Activated T-cell treated with anti-CD3 and anti-CD28 coated beads, Interleukin-2, amount 50 U/mL, for 1 hour (primary cell): Measurements from ENCODE around the gene SMPDL3B.
A peak's percentile ranks its signal among the peaks of the same experiment; 100 is the strongest.

Source experiments
- DNase-seq: peaks from one replicate; pipeline ENCODE4 v3.0.0-alpha.2; 2020

Gene SMPDL3B, protein sequence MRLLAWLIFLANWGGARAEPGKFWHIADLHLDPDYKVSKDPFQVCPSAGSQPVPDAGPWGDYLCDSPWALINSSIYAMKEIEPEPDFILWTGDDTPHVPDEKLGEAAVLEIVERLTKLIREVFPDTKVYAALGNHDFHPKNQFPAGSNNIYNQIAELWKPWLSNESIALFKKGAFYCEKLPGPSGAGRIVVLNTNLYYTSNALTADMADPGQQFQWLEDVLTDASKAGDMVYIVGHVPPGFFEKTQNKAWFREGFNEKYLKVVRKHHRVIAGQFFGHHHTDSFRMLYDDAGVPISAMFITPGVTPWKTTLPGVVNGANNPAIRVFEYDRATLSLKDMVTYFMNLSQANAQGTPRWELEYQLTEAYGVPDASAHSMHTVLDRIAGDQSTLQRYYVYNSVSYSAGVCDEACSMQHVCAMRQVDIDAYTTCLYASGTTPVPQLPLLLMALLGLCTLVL

DNA sequence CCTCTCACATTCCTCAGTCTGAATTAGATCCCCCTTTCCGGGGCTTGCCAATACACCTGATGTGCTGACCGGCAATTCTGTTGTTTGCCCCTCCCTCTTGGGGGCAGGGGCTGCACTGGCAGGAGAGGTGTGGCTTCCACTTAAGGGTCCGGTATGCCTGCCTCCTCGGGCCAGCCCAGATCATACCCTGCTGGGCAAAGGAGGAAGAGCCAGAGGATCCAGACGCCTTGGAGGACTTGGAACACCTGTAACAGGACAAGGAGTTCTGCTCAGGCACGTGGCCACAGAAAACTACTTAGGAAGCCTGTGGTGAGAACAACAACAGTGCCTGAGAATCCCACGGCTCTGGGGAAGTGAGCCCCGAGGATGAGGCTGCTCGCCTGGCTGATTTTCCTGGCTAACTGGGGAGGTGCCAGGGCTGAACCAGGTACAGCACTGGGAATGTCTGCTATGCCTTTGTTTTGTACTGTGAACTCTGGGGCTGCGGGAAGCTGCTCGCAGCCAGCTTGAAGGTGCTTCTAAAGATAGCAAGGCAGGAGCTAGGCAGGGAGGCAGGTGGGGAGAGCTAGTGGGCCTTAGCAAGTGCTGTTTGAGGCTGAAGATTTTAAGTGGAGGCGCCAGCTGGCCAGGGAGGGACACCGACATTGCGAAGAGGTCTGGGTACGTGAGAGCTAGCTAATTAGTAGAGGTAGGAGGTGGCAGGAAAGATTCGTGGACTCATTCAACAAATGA lies at the start of gene SMPDL3B:
Gene SMPDL3B (plus strand): TSS at position 183 of the 732 bp plus-strand sequence. CDS start 184 bp downstream, at position 367.
- DNase-seq, result no peak

DNA sequence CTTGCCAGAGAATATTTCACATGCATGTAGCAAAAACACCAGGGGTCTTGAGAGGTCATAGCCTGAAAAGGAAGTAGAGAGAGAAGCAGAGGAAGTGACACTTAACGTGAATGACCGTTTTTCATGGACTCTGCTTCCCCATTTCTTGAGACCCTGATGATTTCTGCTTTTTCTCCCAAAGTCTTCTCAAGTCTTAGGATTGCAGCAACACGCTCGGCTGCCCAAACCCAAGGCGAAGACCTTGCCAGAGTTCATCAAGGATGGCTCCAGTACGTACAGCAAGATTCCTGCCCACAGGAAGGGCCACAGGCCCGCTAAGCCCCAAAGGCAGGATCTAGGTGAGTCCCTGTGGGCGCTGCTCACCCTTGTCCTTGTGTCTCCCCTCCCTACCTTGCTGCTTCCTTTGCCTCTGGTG lies 49.7 kb upstream of the SMPDL3B start:
- DNase-seq, result no peak

DNA sequence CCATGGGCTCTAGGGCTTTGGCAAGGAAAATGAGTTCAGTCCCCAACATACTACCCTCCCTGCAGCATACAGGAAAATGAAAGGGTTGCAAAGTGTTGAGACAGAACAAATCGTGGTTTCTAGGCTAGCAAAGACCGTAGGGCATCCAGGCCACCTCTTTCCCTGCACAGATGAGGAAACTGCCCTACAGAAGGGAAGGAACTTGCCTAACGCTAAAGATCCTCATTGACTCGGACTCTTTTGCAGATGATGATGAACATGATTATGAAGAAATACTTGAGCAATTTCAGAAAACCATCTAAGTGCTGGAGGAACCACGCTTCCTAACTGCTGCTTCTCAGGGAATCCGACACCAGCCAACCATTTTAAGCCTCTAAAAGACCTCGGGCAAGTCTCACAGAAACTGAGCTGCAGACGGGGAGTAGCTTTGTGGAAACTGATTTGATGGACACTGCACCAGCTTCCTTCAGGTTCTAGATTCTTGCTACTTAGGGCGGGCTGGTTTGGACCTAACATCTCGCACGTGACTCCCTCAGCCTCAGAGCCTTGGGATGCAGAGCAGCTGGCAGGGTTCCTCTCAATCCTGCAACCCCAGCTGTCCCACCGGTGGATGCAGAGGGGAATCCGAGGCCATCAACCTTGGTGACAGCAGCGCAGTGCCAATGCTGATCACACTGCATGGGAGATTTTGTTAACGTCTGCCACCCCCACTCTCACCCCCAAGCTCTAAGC lies 49.0 kb upstream of the SMPDL3B start:
- DNase-seq, result no peak

DNA sequence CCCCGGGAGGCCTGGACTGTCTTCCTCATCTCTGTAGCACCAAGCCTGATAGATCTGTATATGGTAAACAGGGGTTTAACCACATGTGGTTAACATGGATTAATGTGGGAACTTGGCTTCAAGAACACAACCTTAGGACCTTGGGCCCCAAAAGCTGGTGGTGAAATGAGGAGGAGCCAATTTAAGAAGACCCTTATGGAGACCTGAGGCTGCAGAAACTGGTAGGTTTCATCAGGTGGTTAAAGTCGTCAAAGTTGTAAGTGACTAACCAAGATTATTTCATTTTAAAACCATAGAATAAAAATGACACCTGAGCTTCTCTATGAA lies 48.5 kb upstream of the SMPDL3B start:
- DNase-seq, result no peak

DNA sequence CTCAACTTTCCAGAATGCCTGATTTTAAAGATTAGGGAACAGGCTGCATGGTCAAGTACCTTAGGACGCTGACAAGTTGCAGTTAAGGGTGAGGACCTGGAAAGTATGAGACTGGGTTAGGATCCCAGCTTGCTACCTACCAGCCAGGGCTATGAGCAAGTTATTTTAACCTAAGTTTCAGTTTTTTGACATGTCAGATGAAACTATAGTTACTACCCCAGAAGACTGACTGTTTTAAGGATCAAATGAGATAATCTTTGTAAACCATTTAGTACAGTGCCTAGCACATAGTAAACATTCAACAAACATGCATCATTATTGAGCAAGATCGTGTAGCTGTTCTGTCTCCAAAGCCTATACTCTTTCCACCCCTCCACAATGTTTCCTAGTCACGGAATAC lies 48.1 kb upstream of the SMPDL3B start:
- no peak for DNase-seq

DNA sequence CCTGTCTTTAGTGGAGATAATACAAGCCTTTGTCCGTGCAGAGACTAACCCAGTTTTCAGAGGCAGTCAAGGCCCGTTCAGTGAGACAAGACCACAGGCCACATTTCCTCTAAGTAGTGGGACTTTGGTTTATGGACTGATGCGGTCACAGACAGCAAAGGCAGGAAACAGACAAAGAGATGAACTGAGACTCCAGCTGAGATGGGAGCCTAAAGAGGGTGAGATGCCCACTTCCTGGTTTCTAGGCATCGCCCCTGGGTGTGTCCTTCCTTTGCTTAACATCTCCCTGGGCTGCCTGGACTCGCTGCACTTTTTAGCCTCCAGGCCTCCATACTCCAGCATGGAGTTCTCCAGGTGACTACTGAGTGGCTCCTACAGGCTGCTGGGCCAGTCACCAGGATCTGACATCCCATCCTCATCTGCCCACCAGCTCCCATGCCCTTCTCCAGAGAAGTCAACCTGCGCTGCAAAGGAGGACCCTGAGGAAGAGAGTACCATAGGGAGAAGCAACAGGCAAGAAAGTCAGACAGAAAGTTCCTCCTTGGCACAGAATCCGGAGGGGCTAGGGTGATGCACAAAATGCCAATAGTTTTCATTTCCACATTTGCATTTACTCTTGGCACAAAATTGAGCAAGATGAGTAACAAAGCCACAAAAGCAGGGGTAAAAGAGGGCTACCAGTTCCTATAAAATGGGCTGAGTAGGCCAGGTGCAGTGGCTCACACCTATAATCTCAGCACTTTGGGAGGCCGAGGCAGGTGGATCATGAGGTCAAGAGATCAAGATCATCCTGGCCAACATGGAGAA lies 47.4 kb upstream of the SMPDL3B start:
- no peak for DNase-seq

DNA sequence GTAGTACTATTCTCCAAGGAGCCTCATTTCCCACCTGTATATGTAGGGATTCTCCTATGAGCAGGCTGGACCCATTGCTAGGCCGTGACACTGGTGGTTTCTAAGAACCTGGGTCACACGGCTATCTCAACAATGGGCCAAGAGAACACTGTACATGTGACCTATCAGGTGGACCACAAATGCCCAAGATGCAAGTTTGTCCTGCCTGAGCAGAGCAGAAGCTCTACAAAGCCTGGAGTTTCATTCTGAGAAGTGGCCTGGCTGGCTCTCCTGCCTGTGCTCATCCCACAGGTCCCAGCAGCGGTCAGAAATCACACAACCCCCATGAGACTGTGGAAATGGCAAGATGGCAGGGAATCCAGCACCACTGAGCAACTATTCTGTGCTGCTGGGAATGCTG lies 45.3 kb upstream of the SMPDL3B start:
- no peak for DNase-seq

DNA sequence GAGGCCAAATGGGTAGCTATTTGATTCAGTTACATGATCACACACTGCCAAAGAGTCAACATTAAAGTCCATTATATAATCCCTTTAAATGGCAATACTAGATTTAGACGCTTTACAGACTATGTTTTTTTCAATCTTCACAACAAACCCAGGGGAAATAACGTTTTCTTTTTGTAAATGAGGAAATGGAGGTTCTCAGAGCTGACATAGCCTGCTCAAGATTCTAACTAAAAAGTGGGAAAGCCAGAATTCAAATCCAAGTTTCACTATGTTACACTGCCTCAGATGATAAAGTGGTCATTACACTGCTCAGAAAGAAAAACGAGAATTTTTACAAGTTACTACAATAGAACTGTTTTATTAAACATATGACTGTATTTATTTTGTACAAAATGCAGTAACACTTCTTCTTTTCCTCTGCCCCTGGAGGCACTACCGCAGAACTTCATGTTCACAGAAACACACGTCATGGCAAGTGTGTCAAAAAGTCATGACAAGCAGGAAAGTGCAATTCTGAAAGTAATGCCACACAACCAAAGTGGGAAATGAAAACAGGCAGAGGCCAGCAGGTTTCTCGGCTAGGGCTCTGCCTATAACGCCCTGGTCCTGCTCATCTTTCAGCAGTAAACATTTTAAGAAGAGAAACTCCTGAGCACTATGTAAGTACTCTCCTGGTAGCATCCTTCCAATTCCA lies 43.5 kb upstream of the SMPDL3B start:
- DNase-seq, result no peak

DNA sequence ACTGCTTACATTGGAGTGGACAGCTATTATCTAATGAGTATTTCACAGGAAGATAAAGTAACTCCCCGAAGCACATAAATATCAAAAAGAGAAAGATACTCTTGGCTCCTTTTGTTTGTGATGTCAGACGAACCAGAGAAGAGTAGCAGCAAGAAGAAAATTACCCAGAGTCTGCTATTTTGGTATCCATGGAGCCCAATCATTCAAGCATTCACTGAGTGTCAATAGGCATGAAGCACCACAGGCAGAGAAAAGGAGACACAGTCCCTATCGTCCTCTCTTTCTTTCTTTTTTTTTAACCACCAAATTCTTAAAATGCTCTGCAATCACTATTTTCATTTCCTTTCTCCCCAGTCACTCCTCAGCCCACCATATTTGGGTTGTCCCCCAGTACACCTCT lies 40.3 kb upstream of the SMPDL3B start:
- no peak for DNase-seq

DNA sequence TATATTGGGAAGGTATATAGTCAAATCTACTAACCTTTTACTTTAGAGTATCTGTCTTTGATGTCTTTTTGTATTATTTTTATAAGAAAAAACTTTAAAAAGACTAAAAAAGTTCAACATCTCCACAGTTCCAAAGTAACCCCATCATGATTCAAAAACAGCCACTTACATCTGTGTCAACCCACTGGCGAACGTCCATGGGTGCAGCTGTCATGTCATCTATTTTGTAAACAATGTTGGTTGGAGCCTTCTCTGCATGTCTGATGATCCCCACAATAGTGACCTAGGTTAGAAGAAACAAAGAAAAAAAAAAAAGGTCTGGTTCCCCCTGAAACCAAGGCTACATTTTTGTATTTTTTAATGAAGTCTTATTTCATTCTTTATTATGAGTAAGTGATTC lies 28.0 kb upstream of the SMPDL3B start:
- DNase-seq, result no peak

DNA sequence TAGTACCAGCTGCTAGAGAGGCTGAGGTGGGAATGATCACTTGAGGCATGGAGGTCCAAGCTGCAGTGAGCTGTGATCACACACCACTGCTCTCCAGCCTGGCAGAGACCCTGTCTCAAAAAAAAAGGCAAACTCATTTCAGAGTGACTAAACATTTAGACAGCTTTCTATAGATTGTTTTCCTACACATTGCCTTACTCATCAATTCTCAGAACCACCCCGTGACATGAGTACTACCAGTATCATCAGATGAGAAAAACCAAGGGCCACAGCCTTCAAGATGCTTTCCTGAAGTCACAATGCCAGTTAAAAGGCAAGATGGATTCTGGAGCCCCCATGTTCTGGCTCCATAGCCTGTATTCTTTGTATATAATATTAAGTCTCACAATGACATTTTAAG lies 22.4 kb upstream of the SMPDL3B start:
- DNase-seq, result no peak

DNA sequence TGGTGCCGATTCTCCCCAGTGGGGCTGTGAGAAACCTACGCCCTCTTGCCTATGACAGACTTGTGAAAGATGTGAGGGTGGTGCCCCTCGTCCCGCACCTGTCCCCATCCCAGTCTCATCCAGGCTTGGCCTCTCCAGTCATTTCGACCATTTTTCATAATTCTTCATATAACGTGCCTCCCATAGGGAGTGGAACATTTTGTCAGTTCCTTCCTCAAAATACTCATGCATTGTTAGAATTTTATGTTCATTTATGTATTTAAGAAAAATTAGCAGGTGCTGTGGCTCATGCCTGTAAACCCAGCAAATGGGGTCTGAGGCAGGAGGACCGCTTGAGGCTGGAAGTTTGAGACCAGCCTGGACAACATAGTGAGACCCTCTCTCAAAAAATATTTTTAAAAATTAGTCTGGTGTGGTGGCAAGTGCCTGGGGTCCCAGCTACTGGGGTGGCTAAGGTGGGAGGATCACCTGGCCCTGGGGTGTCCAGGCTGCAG lies 19.7 kb upstream of the SMPDL3B start:
- DNase-seq, result no peak

DNA sequence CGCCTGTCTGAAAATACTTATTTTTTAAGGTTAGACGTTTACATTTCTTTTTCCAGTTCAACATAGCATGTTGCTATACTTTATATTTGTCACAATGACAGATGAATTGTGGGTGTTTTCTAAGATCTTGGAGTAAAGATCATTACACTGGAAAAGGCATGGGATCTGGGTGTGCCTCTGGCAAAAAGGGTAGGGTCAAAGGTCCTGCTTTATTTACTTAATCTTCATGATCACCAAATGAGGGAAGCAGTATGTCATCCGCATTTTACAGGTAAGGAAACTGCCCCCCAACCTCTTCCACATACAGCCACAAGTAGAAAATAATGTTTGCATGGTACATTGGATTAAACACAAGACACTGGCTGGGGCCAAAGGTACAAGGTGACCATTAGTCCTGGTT lies 12.5 kb upstream of the SMPDL3B start:
- no peak for DNase-seq

DNA sequence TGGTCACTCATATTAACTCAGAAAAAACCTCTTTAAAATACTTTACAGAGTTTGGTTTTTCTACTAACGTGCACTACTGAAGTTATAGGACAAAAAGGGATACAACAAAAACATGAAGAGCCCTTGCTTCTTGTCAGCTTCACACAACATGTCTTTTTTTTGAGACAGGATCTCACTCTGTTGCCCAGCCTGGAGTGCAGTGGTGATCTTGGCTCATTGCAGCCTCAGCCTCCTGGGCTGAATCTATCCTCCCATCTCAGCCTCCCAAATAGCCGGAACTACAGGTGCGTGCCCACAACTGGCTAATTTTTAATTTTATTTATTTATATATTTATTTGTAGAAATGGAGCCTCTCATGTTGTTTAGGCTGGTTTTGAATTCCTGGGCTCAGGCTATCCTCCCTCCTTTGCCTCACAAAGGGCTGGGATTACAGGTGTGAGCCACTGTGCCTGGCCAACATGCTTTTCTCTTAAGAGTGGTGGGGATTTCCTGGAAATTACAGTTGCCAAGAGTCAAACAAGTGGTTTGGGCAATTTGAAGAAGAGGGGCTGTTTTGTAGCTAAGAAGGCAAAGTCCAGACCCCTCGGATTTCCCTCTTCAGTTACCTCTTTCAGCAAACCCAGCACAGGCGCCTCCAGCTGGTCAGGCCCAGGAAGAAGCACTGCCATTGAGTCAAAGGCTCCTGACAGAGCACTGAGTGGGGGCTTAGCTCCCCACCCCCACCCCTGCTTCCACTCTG lies 6.4 kb upstream of the SMPDL3B start:
- DNase-seq, result no peak

DNA sequence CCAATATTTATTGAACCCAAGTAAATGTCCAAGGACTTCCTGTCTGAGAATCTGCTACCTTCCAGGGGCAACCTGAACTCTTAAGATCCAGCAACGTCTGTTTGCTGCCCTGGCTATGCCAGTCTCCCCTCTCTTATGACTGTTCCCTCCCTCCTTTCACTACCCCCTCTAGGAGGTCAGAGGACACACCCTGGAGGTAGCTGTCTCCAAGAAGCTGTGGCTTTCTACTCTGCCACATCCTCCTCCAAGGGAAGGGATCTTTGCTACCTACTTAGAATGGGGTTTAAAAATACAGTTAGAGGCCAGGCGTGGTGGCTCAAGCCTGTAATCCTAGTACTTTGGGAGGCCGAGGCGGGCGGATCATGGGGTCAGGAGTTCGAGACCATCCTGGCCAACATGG lies 3.6 kb upstream of the SMPDL3B start:
- no peak for DNase-seq

DNA sequence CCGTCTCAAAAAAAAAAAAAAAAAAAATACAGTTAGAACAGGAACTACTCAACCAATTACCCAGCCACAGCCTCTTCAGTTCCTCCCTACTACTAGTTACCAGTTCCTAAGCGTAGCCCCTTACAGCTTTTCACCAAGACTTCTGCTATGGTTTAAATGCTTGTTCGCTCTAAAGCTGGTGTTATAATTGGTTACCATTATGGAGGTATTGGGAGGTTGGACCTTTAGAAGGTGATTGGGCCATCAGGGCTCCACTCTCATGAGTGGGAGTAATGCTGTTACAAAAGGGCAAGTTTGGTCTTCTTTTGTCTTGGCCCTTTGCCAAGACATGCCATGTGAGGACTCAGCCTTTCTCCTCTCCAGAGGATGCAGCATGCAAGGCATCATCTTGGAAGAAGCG lies 3.0 kb upstream of the SMPDL3B start:
- DNase-seq, result no peak

DNA sequence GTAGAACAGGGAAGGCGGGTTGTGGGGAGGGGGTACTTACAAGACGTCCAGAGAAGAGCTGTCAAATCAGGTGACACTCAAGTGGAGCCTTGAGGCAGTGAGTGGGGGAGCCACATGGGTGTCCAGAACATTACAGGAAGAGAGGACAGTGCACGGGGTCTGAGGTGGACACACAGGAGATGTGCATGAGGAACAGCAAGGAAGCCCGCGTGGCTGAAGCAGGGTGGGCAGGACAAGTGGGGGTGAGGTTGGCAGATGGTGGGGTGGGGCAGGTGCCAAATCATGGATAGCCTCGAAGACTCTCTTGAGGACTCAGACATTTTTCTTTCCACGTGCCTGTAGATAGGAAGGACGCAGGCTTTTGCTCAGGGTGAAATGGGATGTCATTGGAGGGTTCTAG lies 921 bp downstream of the SMPDL3B start:
- DNase-seq, result no peak

DNA sequence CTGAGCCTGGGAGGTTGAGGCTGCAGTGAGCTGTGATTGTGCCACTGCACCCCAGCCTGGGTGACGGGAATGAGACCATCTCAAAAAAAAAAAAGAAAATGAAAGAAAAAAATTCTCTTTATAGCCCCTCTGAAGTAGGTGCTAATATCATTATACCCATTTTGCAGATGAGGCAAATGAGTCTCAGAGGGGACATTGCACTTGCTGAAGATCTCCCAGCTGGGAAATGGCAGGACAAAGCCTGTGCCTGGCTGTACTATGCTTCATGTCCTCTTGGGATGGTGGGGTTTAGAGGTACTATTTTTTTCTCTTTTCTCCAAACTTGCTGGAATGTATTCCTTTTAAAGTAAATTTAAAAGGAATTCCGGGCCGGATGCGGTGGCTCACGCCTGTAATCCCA lies 1.6 kb downstream of the SMPDL3B start:
- DNase-seq, result no peak

DNA sequence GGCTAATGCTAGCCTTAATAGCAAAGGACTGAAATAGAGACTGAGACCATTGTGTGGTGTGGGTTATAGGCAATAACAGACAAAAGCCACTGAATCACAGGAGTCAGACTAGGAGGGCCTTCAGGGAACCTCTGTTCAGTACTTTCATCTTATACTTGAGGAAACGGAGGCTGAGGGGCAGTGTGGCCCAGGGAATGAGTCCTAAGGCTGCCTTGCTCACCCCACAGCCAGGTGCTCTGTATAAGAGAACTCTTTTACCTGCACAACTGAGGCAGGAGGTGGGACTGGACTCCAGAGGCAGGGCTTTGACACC lies 2.7 kb downstream of the SMPDL3B start:
- no peak for DNase-seq

DNA sequence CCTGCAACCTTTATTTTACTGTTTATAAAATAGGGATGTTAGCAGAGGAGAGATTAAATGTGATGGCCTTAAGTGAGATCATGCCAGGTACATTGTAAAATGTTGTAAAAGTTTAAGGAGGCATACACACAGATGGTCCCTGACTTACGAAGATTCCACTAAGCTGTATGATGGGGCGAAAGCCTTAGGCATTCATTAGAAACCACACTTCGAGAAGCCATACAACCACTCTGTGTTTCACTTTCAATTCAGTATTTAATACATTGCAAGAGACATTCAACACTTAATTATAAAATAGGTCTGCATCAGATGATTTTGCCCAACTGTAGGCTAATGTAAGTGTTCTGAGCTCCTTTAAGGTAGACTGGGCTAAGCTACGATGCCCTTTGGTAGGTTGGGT lies 3.7 kb downstream of the SMPDL3B start:
- no peak for DNase-seq

DNA sequence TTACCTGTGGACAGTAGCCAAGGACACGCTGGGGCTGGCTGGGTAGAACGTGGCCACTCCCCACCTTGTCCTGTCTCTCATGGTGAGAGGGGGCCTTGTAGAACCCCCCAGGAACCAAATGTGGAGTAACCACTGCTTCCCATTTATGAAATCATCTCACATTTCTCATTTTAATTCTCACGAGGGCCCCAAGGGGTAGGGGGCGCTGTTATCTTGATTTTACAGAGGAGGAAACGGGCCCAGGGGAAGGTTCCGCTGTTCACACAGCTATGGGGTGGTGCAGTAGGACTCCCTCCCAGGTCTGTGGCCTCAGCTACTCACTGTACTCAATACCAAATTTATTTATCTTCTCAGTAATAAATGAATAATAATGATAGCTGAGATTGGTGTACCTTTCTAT lies 5.5 kb downstream of the SMPDL3B start:
- DNase-seq, result peak; percentile 69
